HG03066 (cell line): ENCODE data around the gene ARAP2.

Source experiments
- ATAC-seq: cut with Tn5 transposase; IDR thresholded peaks from one replicate; pipeline ENCODE4 v1.9.1; 2021; ENCODE audit warnings: low read depth; ENCODE audit not compliant: unreplicated experiment

Gene ARAP2

GRCh38 chr4:36138220-36138619 is 106.1 kb downstream of the ARAP2 start:
- ATAC-seq = no peak

GRCh38 chr4:36137336-36137735 is 107.0 kb downstream of the ARAP2 start:
- no peak for ATAC-seq

- ATAC-seq = no peak
Observed at GRCh38 chr4:36133658-36134057, 110.7 kb downstream of the ARAP2 start.

GRCh38 chr4:36133086-36133485 is 111.2 kb downstream of the ARAP2 start:
- no peak for ATAC-seq

- no peak for ATAC-seq
Observed at GRCh38 chr4:36130641-36131040, 113.7 kb downstream of the ARAP2 start.

GRCh38 chr4:36128689-36129088 is 115.6 kb downstream of the ARAP2 start:
- ATAC-seq = no peak

GRCh38 chr4:36123906-36124305 is 120.4 kb downstream of the ARAP2 start:
- ATAC-seq = no peak

- no peak for ATAC-seq
Observed at GRCh38 chr4:36115312-36115711, 129.0 kb downstream of the ARAP2 start.

GRCh38 chr4:36111172-36111571 is 133.1 kb downstream of the ARAP2 start:
- no peak for ATAC-seq

GRCh38 chr4:36099509-36099908 is 144.8 kb downstream of the ARAP2 start:
- ATAC-seq = no peak

- ATAC-seq = no peak
Observed at GRCh38 chr4:36094995-36095394, 149.3 kb downstream of the ARAP2 start.

GRCh38 chr4:36091997-36092396 is 152.3 kb downstream of the ARAP2 start:
- no peak for ATAC-seq

- no peak for ATAC-seq
Observed at GRCh38 chr4:36088542-36088941, 155.8 kb downstream of the ARAP2 start.

- no peak for ATAC-seq
Observed at GRCh38 chr4:36086261-36086786, 158.0 kb downstream of the ARAP2 start.

GRCh38 chr4:36082817-36083216 is 161.5 kb downstream of the ARAP2 start:
- ATAC-seq = no peak

GRCh38 chr4:36081185-36081584 is 163.1 kb downstream of the ARAP2 start:
- ATAC-seq = peak; percentile 99

GRCh38 chr4:36079666-36080065 is 164.6 kb downstream of the ARAP2 start:
- no peak for ATAC-seq

GRCh38 chr4:36078319-36078718 is 166.0 kb downstream of the ARAP2 start:
- no peak for ATAC-seq

- ATAC-seq = no peak
Observed at GRCh38 chr4:36072529-36072928, 171.8 kb downstream of the ARAP2 start.

GRCh38 chr4:36067116-36067515 is 177.2 kb downstream of the ARAP2 start:
- ATAC-seq = no peak

GRCh38 chr4:36065274-36065871 is 178.9 kb downstream of the ARAP2 start:
- ATAC-seq = no peak

- no peak for ATAC-seq
Observed at GRCh38 chr4:36064117-36064516, 180.2 kb downstream of the ARAP2 start.

GRCh38 chr4:36056136-36056535 is 188.2 kb downstream of the ARAP2 start:
- ATAC-seq = no peak
